Endometrial microvascular endothelial cells (primary cell): ENCODE measurements around the gene FH. TPM values are rescaled to one million over a fixed set of nuclear protein-coding genes. Genes with fewer than 3 reads are reported as not detected.

Experiments
- in situ Hi-C: cut with HindIII; loops from 2 replicates; pipeline ENCODE4 v1.10.0; 2017; ENCODE audit warnings: low sequenced_read_pairs, low pct_unique_long_range_greater_than_20kb; ENCODE audit errors: inconsistent ontology term
- total RNA-seq: library from RNA; depleted of rRNA; stranded (reverse); fragments of >200 nt; gene quantifications from one replicate; pipeline ENCODE4 v1.2.3, GENCODE V29; 2015; ENCODE audit errors: inconsistent ontology term

Gene FH
- total RNA-seq, 1 donor from 2014 or later, result 118 TPM

- in situ Hi-C loops, result no loop called here
Observed at GRCh38 chr1:241470361-241470760, 49.2 kb downstream of the FH start.

GRCh38 chr1:241465673-241466072 is 53.9 kb downstream of the FH start:
- in situ Hi-C loops, result no loop called here

- in situ Hi-C loops, result no loop called here
Observed at GRCh38 chr1:241464985-241465384, 54.6 kb downstream of the FH start.

- in situ Hi-C loops, result no loop called here
Observed at GRCh38 chr1:241462391-241462790, 57.2 kb downstream of the FH start.

GRCh38 chr1:241460098-241460873 is 59.3 kb downstream of the FH start:
- in situ Hi-C loops, result no loop called here

GRCh38 chr1:241459186-241459802 is 60.3 kb downstream of the FH start:
- in situ Hi-C loops, result no loop called here

- in situ Hi-C loops, result no loop called here
Observed at GRCh38 chr1:241457421-241457820, 62.1 kb downstream of the FH start.

- in situ Hi-C loops, result no loop called here
Observed at GRCh38 chr1:241456743-241457142, 62.8 kb downstream of the FH start.

GRCh38 chr1:241453732-241454131 is 65.8 kb downstream of the FH start:
- in situ Hi-C loops, result no loop called here

- in situ Hi-C loops, result no loop called here
Observed at GRCh38 chr1:241451956-241452355, 67.6 kb downstream of the FH start.

Other genes with a start within 250 kb of the FH start
- gene RGS7, start 162.6 kb downstream of the FH start, total RNA-seq, result 0.74 TPM
- not detected for gene KMO, start 12.6 kb upstream of the FH start, total RNA-seq
- gene CHML, start 120.6 kb upstream of the FH start, total RNA-seq, result 10.6 TPM
- 32.9 TPM for gene OPN3, start 120.6 kb upstream of the FH start, total RNA-seq
- not detected for gene WDR64, start 132.5 kb upstream of the FH start, total RNA-seq